Measurements from ENCODE around the gene CCDC18. TPM values are rescaled to one million over a fixed set of nuclear protein-coding genes. Genes with fewer than 3 reads are reported as not detected.

CCDC18 gene
- total RNA-seq, 2 donors from 2014 or later, result 5.0 to 6.9 TPM

GRCh38 chr1:93199150-93199549 lies 18.6 kb downstream of the CCDC18 start:
- TF ChIP-seq, protein P1, sequence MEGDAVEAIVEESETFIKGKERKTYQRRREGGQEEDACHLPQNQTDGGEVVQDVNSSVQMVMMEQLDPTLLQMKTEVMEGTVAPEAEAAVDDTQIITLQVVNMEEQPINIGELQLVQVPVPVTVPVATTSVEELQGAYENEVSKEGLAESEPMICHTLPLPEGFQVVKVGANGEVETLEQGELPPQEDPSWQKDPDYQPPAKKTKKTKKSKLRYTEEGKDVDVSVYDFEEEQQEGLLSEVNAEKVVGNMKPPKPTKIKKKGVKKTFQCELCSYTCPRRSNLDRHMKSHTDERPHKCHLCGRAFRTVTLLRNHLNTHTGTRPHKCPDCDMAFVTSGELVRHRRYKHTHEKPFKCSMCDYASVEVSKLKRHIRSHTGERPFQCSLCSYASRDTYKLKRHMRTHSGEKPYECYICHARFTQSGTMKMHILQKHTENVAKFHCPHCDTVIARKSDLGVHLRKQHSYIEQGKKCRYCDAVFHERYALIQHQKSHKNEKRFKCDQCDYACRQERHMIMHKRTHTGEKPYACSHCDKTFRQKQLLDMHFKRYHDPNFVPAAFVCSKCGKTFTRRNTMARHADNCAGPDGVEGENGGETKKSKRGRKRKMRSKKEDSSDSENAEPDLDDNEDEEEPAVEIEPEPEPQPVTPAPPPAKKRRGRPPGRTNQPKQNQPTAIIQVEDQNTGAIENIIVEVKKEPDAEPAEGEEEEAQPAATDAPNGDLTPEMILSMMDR (IDR thresholded peaks at IDR 0.05), result no peak
- H3K27ac ChIP-seq, result no peak overlapping the region
- H3K36me3 ChIP-seq, result no peaks in the 10 kb centered on the region
- DNase-seq (ENCODE audit: low spot score), result no peak
- no peaks in the 10 kb centered on the region for H3K9me3 ChIP-seq
- no peak overlapping the region for H3K4me3 ChIP-seq
- H3K27me3 ChIP-seq, result no peaks in the 10 kb centered on the region
- H3K4me1 ChIP-seq, result no peaks in the 10 kb centered on the region

DNA sequence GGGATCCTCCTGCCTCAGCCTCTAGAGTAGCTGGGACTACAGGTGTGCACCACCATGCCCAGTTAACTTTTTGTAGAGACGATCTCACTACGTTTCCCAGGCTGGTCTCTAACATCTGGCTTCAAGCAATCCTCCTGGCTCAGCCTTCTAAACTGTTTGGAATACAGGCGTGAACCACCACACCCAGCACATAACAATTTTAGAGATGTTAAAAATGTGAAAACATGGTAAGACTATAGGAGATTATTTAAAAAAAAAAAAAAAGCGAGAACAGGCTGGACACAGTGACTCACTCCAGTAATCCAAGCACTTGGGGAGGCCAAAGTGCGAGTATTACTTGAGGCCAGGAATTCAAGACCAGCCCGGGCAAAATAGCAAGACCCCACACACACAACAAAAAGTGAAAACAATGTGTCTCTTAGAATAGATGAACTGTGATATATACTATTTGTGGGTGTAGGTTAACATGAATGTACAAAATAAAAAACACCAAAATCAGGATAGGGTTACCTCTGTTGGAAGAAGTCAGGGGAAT lies 19.6 kb downstream of the CCDC18 start:
- no peak for DNase-seq (ENCODE audit: low spot score)
- Histone ChIP-seq H3K27me3 (no peaks in the 10 kb centered on the region), H3K4me1 (no peaks in the 10 kb centered on the region), H3K4me3 (no peak overlapping the region), H3K36me3 (no peaks in the 10 kb centered on the region), H3K9me3 (no peaks in the 10 kb centered on the region), H3K27ac (no peak overlapping the region)
- TF ChIP-seq, protein P1 (IDR thresholded peaks at IDR 0.05), result no peak

- Histone ChIP-seq H3K36me3 (no peaks in the 10 kb centered on the region), H3K4me3 (no peak overlapping the region), H3K27me3 (no peaks in the 10 kb centered on the region), H3K9me3 (no peaks in the 10 kb centered on the region), H3K4me1 (no peaks in the 10 kb centered on the region), H3K27ac (no peak overlapping the region)
- TF ChIP-seq, protein P1 (IDR thresholded peaks at IDR 0.05), result no peak
- no peak for DNase-seq (ENCODE audit: low spot score)
These were observed 20.2 kb downstream of the CCDC18 start for GRCh38 chr1:93200714-93201113.

DNA sequence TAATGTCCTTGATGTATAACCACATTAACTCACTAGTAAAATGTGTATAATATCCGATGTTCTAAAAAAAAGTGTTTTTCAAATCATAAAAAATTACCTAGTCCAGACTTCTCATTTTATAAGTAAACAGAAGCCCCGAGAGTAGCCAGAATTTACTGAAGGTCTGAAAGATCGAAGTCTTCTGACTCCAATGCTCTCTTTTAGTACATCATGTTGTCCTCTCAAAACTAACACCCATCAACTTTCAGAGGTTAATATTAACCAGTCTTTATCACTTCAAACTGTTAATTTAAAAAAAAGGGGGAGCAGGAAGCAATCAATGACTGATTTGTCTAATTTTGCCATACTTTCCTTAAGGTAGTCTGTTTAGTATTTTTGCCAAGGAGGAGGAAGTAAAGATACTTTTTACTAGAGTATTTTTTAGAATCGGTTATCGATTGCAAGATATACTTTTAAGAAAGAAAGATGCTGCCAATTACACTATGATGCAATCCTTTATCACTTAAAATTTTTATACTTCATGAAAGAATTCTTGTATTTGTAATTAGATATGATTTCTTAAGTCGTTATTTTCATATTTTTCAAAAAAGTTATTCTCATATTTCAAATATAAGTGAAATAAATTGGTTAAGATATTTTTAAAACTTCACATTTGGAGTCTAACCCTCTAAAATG lies 25.5 kb downstream of the CCDC18 start:
- H3K4me1 ChIP-seq, result no peaks in the 10 kb centered on the region
- no peaks in the 10 kb centered on the region for H3K36me3 ChIP-seq
- no peak for DNase-seq (ENCODE audit: low spot score)
- H3K4me3 ChIP-seq, result no peak overlapping the region
- TF ChIP-seq, protein P1 (IDR thresholded peaks at IDR 0.05), result no peak
- H3K27me3 ChIP-seq, result no peaks in the 10 kb centered on the region
- H3K27ac ChIP-seq, result no peak overlapping the region
- H3K9me3 ChIP-seq, result no peaks in the 10 kb centered on the region

DNA sequence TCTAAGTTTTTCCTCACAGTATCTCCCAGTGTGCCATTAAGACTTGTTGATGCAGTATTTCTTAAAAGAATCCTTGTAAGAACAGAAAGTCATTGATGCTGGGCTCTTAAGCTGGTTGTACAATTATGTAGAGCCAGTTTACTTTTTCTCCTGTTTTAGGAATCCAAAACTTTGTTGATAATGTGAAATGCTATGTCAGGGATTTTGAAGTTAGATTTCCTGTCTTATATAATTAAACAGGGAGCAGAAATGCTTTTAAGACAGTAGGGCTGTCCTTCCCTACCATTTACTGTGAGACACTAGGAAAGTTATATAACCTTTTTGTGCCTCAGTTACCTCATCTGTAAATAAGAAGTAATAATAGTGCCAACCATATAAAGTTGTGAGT lies 26.0 kb downstream of the CCDC18 start:
- TF ChIP-seq, protein P1 (IDR thresholded peaks at IDR 0.05), result no peak
- no peaks in the 10 kb centered on the region for H3K36me3 ChIP-seq
- H3K27me3 ChIP-seq, result no peaks in the 10 kb centered on the region
- DNase-seq (ENCODE audit: low spot score), result no peak
- no peaks in the 10 kb centered on the region for H3K9me3 ChIP-seq
- H3K4me3 ChIP-seq, result no peak overlapping the region
- no peaks in the 10 kb centered on the region for H3K4me1 ChIP-seq
- no peak overlapping the region for H3K27ac ChIP-seq

DNA sequence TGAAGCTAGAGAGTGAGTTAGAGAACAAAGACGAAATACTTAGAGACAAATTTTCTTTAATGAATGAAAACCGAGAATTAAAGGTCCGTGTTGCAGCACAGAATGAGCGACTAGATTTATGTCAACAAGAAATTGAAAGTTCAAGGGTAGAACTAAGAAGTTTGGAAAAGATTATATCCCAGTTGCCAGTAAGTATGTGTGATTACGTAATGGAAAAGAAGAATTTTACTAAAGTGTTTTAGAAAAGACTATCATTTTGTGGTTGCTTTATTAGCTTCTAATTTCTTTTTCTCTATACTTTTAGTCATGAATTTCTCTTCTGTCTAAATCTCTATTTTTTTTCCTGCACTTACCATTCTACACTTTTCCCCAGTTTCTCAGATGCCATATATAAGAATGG lies 26.7 kb downstream of the CCDC18 start:
- no peaks in the 10 kb centered on the region for H3K27me3 ChIP-seq
- H3K4me1 ChIP-seq, result no peaks in the 10 kb centered on the region
- no peak for DNase-seq (ENCODE audit: low spot score)

More for the DNA sequence above, 26.7 kb downstream of the CCDC18 start:
- Histone ChIP-seq H3K27ac (no peak overlapping the region), H3K4me3 (no peak overlapping the region), H3K36me3 (no peaks in the 10 kb centered on the region), H3K9me3 (no peaks in the 10 kb centered on the region)
- TF ChIP-seq, protein P1 (IDR thresholded peaks at IDR 0.05), result no peak
